ENCODE measurements around the gene APOBEC4. TPM values are rescaled to one million over a fixed set of nuclear protein-coding genes. Genes with fewer than 3 reads are reported as not detected.
A peak's percentile ranks its signal among the peaks of the same experiment; 100 is the strongest.

Gene APOBEC4
- total and polyA plus RNA-seq, 4 experiments from 2014 or later, result not detected

GRCh38 chr1:183635099-183635605 is 18.0 kb downstream of the APOBEC4 start:
- Mint-ChIP-seq H3K27me3 (no peaks in the 10 kb centered on the region), H3K27ac (peak overlapping the region; percentile 92 to 100 (median 99)), H3K36me3 (peaks cover 14 to 34% of the 10 kb centered on the region in 2 donors), H3K4me1 (peaks cover 30 to 60% (median 41%) of the 10 kb centered on the region in 4 donors), H3K4me3 (peak overlapping the region; percentile 100), H3K9me3 (peaks cover 0 to 3% (median 0%) of the 10 kb centered on the region in 8 donors)
- Histone ChIP-seq H3K27ac (ENCODE audit: low read depth, low read length) (peak overlapping the region; percentile 81), H3K36me3 (ENCODE audit: insufficient read depth, low read length) (peaks cover 10% of the 10 kb centered on the region), H3K27me3 (ENCODE audit: insufficient read depth, low read length) (no peaks in the 10 kb centered on the region), H3K4me3 (ENCODE audit: low read length in 2 of 2) (peak overlapping the region; percentile 66 to 88), H3K4me1 (ENCODE audit: insufficient read depth, low read length) (peaks cover 50% of the 10 kb centered on the region), H3K9me3 (ENCODE audit: control insufficient read depth in 1 of 2, low read length in 2 of 2) (no peaks in the 10 kb centered on the region)
- CTCF ChIA-PET (ENCODE audit: partially characterized antibody), result interaction anchor here (0.9 to 5.5 kb wide), 7 partner anchors 9 to 164 kb away, joined by 3 to 43 read pairs (median 3); partner anchors contain the start of gene APOBEC4
- POLR2A ChIA-PET (ENCODE audit: partially characterized antibody), result interaction anchor here (0.8 to 3.3 kb wide), 7 partner anchors 12 to 416 kb away, joined by 3 to 16 read pairs (median 3); partner anchors contain the start of genes SMG7 and TSEN15
- peak in 1 of 5 donors; percentile 50 for DNase-seq
- intact Hi-C loops (cut with micrococcal nuclease), result loop anchor here (1.0 to 10.0 kb wide), 8 partner anchors 20 to 1522 kb away; partner anchors contain the start of genes EDEM3, GLUL, RGS16 and SWT1

DNA sequence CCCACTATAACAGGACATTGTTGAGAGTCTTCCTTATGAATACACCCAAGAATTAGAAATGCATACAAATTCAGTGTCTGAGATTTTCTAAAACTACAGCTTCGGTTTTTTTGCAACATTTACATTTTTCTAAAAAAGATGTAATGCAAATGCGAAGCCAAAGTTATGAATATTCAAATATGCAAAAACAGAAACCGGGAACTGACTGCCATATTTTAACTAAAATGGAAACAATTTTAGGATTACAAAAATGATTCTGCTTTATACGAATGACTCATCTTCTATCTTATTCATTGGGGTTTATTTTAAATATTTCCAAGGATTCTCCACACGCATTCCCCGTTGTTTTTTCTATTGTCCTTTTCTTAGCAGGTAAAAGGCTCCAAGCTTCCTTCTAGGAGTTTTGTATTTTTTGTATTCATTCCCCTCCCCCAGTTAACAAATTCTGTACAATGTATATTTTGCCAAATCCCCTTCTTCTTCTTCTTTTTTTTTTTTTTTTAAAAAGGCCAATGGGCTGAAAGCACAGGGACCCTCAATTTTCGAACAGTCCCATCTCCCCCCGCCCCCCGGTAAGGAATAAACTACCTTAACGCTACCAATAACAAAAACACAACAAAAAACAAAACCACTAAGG is 18.6 kb downstream of the APOBEC4 start:
- Histone ChIP-seq H3K36me3 (ENCODE audit: insufficient read depth, low read length) (peaks cover 10% of the 10 kb centered on the region), H3K27me3 (ENCODE audit: insufficient read depth, low read length) (no peaks in the 10 kb centered on the region), H3K4me1 (ENCODE audit: insufficient read depth, low read length) (peaks cover 56% of the 10 kb centered on the region), H3K27ac (ENCODE audit: low read depth, low read length) (peak overlapping the region; percentile 81), H3K9me3 (ENCODE audit: control insufficient read depth in 1 of 2, low read length in 2 of 2) (no peaks in the 10 kb centered on the region), H3K4me3 (ENCODE audit: low read length in 2 of 2) (peak overlapping the region; percentile 66 to 88)
- Mint-ChIP-seq H3K9me3 (peaks cover 0 to 3% (median 0%) of the 10 kb centered on the region in 8 donors), H3K27me3 (no peaks in the 10 kb centered on the region), H3K4me1 (peaks cover 29 to 65% (median 42%) of the 10 kb centered on the region in 4 donors), H3K4me3 (peak overlapping the region; percentile 87 to 100 (median 100)), H3K27ac (peak overlapping the region; percentile 74 to 93 (median 88)), H3K36me3 (peaks cover 14 to 39% of the 10 kb centered on the region in 2 donors)
- intact Hi-C loops (cut with micrococcal nuclease), result loop anchor here (1.0 to 10.0 kb wide), 8 partner anchors 20 to 1523 kb away; partner anchors contain the start of genes EDEM3, GLUL, RGS16 and SWT1
- no peak for DNase-seq
- ChIA-PET CTCF (ENCODE audit: partially characterized antibody) (interaction anchor here (0.7 to 5.5 kb wide), 12 partner anchors 8 to 316 kb away, joined by 3 to 43 read pairs (median 3); partner anchors contain the start of gene APOBEC4), POLR2A (ENCODE audit: partially characterized antibody) (interaction anchor here (0.8 to 3.3 kb wide), 7 partner anchors 13 to 417 kb away, joined by 3 to 16 read pairs (median 3); partner anchors contain the start of genes SMG7 and TSEN15)

- Mint-ChIP-seq H3K27me3 (no peaks in the 10 kb centered on the region), H3K4me3 (peak overlapping the region; percentile 87 to 100 (median 100)), H3K27ac (peak overlapping the region; percentile 74 to 93 (median 83)), H3K36me3 (peaks cover 18 to 44% of the 10 kb centered on the region in 2 donors), H3K4me1 (peaks cover 30 to 72% (median 47%) of the 10 kb centered on the region in 4 donors), H3K9me3 (peaks cover 0 to 3% (median 0%) of the 10 kb centered on the region in 8 donors)
- peaks cover 16% of the 10 kb centered on the region for H3K36me3 ChIP-seq (ENCODE audit: insufficient read depth, low read length)
- H3K4me1 ChIP-seq (ENCODE audit: insufficient read depth, low read length), result peaks cover 63% of the 10 kb centered on the region
- intact Hi-C loops (cut with micrococcal nuclease), result loop anchor here (1.0 to 10.0 kb wide), 6 partner anchors 21 to 1121 kb away; partner anchors contain the start of genes EDEM3, RGS16 and TSEN15
- no peaks in the 10 kb centered on the region for H3K9me3 ChIP-seq (ENCODE audit: control insufficient read depth in 1 of 2, low read length in 2 of 2)
- peak overlapping the region; percentile 81 for H3K27ac ChIP-seq (ENCODE audit: low read depth, low read length)
- CTCF ChIA-PET (ENCODE audit: partially characterized antibody), result interaction anchor here (0.7 to 5.5 kb wide), 11 partner anchors 8 to 316 kb away, joined by 3 to 43 read pairs (median 3); partner anchors contain the start of gene APOBEC4
- peak; percentile 50 to 67 (median 57) for DNase-seq
- H3K4me3 ChIP-seq (ENCODE audit: low read length in 2 of 2), result peak overlapping the region; percentile 66 to 88
- POLR2A ChIA-PET (ENCODE audit: partially characterized antibody), result interaction anchor here (0.7 to 3.3 kb wide), 5 partner anchors 51 to 417 kb away, joined by 3 to 16 read pairs (median 5); partner anchors contain the start of genes SMG7 and TSEN15
- no peaks in the 10 kb centered on the region for H3K27me3 ChIP-seq (ENCODE audit: insufficient read depth, low read length)
These were observed 19.3 kb downstream of the APOBEC4 start for GRCh38 chr1:183633676-183634343.

DNA sequence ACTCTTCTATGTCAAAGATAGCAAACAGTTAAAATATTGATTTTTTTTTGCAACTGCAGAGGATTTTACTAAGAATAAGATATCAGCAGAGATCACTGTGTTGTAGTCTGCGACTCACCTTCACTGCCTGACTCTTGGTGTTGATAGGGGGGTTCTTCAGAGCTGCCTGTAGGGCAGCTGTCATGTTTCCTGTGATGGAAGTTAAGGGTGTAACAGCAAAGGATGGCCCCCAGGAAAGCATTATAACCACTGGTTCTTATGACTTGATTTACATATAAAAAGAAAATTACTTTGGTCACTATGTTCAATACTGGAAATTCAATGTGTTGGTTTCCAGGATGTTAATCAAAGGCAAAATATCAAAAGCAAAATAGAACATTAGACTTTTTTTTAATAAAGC is 20.2 kb downstream of the APOBEC4 start:
- Histone ChIP-seq H3K27ac (ENCODE audit: low read depth, low read length) (peak overlapping the region; percentile 12), H3K36me3 (ENCODE audit: insufficient read depth, low read length) (peaks cover 24% of the 10 kb centered on the region), H3K4me1 (ENCODE audit: insufficient read depth, low read length) (peaks cover 71% of the 10 kb centered on the region), H3K4me3 (ENCODE audit: low read length in 2 of 2) (peak overlapping the region; percentile 25 to 88), H3K9me3 (ENCODE audit: control insufficient read depth in 1 of 2, low read length in 2 of 2) (no peaks in the 10 kb centered on the region), H3K27me3 (ENCODE audit: insufficient read depth, low read length) (no peaks in the 10 kb centered on the region)
- intact Hi-C loops (cut with micrococcal nuclease), result loop anchor here (1.0 to 10.0 kb wide), 4 partner anchors 52 to 1122 kb away; partner anchors contain the start of genes EDEM3 and RGS16
- Mint-ChIP-seq H3K4me1 (peaks cover 37 to 80% (median 55%) of the 10 kb centered on the region in 4 donors), H3K36me3 (peaks cover 24 to 52% of the 10 kb centered on the region in 2 donors), H3K27me3 (no peaks in the 10 kb centered on the region), H3K4me3 (peak overlapping the region; percentile 87 to 100 (median 100)), H3K27ac (peak overlapping the region in 6 of 7 donors; percentile 36 to 88 (median 48)), H3K9me3 (peaks cover 0 to 3% (median 0%) of the 10 kb centered on the region in 8 donors)
- DNase-seq, result no peak
- POLR2A ChIA-PET (ENCODE audit: partially characterized antibody), result interaction anchor here (0.7 to 3.3 kb wide), 4 partner anchors 52 to 418 kb away, joined by 3 to 16 read pairs (median 7); partner anchors contain the start of genes SMG7 and TSEN15
- CTCF ChIA-PET (ENCODE audit: partially characterized antibody), result interaction anchor here (1.0 to 5.5 kb wide), 7 partner anchors 10 to 283 kb away, joined by 3 to 43 read pairs (median 4); partner anchors contain the start of gene APOBEC4

- H3K4me1 ChIP-seq (ENCODE audit: insufficient read depth, low read length), result peaks cover 76% of the 10 kb centered on the region
- peaks cover 30% of the 10 kb centered on the region for H3K36me3 ChIP-seq (ENCODE audit: insufficient read depth, low read length)
- Mint-ChIP-seq H3K4me3 (peak overlapping the region in 4 of 8 donors; percentile 31 to 100 (median 88)), H3K4me1 (peaks cover 35 to 78% (median 53%) of the 10 kb centered on the region in 4 donors), H3K27ac (peak overlapping the region in 2 of 7 donors; percentile 41 to 85), H3K27me3 (no peaks in the 10 kb centered on the region), H3K9me3 (peaks cover 0 to 3% (median 0%) of the 10 kb centered on the region in 8 donors), H3K36me3 (peaks cover 24 to 55% of the 10 kb centered on the region in 2 donors)
- no peak overlapping the region for H3K4me3 ChIP-seq (ENCODE audit: low read length in 2 of 2)
- ChIA-PET POLR2A (ENCODE audit: partially characterized antibody) (interaction anchor here (0.6 to 3.3 kb wide), 3 partner anchors 41 to 162 kb away, joined by 3 to 16 read pairs (median 3); partner anchors contain the start of gene SMG7), CTCF (ENCODE audit: partially characterized antibody) (interaction anchor here (0.7 to 5.5 kb wide), 6 partner anchors 9 to 163 kb away, joined by 3 to 43 read pairs (median 4); partner anchors contain the start of gene APOBEC4)
- intact Hi-C loops (cut with micrococcal nuclease), result loop anchor here (10.0 kb wide), 3 partner anchors 53 to 1123 kb away; partner anchors contain the start of genes EDEM3 and RGS16
- H3K27me3 ChIP-seq (ENCODE audit: insufficient read depth, low read length), result no peaks in the 10 kb centered on the region
- no peak for DNase-seq
- H3K9me3 ChIP-seq (ENCODE audit: control insufficient read depth in 1 of 2, low read length in 2 of 2), result no peaks in the 10 kb centered on the region
- no peak overlapping the region for H3K27ac ChIP-seq (ENCODE audit: low read depth, low read length)
These were observed 21.0 kb downstream of the APOBEC4 start for GRCh38 chr1:183632114-183632513.

DNA sequence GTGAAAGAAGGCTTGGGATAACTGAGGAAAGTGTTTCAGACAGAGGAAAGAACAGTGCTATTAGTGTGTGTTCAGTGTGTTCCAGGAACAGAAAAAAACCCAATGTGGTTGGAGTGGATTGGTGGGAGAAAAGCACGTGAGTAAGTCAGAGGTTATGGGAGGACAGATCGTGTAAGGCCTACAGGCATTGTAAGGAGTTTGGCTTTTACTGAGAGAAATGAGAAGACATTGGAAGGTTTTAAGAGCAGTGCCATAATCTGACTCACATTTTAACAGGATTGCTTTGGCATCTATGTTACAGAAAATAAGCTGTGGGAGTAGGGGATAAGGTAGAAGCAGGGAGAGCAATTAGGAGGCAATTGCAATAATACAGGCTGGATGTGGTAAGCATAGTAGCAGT is 22.4 kb downstream of the APOBEC4 start:
- peaks cover 28 to 65% (median 42%) of the 10 kb centered on the region in 4 donors for H3K4me1 Mint-ChIP-seq
- peaks cover 0 to 3% (median 0%) of the 10 kb centered on the region in 8 donors for H3K9me3 Mint-ChIP-seq
- H3K27ac ChIP-seq (ENCODE audit: low read depth, low read length), result no peak overlapping the region
- peak overlapping the region; percentile 42 to 88 (median 68) for H3K4me3 Mint-ChIP-seq
- H3K36me3 ChIP-seq (ENCODE audit: insufficient read depth, low read length), result peaks cover 38% of the 10 kb centered on the region
- H3K9me3 ChIP-seq (ENCODE audit: control insufficient read depth in 1 of 2, low read length in 2 of 2), result no peaks in the 10 kb centered on the region
- DNase-seq, result no peak
- H3K27ac Mint-ChIP-seq, result peak overlapping the region; percentile 31 to 93 (median 76)
- H3K36me3 Mint-ChIP-seq, result peaks cover 24 to 61% of the 10 kb centered on the region in 2 donors
- peaks cover 71% of the 10 kb centered on the region for H3K4me1 ChIP-seq (ENCODE audit: insufficient read depth, low read length)
- CTCF ChIA-PET (ENCODE audit: partially characterized antibody), result interaction anchor here (0.7 to 5.5 kb wide), 4 partner anchors 23 to 161 kb away, joined by 3 to 43 read pairs (median 4); partner anchors contain the start of gene APOBEC4
- intact Hi-C loops (cut with micrococcal nuclease), result loop anchor here (10.0 kb wide), 3 partner anchors 54 to 1124 kb away; partner anchors contain the start of genes EDEM3 and RGS16
- no peaks in the 10 kb centered on the region for H3K27me3 Mint-ChIP-seq
- POLR2A ChIA-PET (ENCODE audit: partially characterized antibody), result no interaction called here
- no peak overlapping the region for H3K4me3 ChIP-seq (ENCODE audit: low read length in 2 of 2)
- H3K27me3 ChIP-seq (ENCODE audit: insufficient read depth, low read length), result no peaks in the 10 kb centered on the region
